GM23248 (cell line): Measurements from ENCODE around the gene HSF4.

Experiments
- EZH2 ChIP-seq: fragments of 200-600 bp; sonication (generic); IDR thresholded peaks from 2 replicates; pipeline ENCODE4 v1.6.1; 2018; ENCODE audit warnings: antibody characterized with exemption, mild to moderate bottlenecking; ENCODE audit not compliant: insufficient read depth, poor library complexity, severe bottlenecking
- EZH2phosphoT487 ChIP-seq: fragments of 200-600 bp; sonication (generic); IDR thresholded peaks from 2 replicates; pipeline ENCODE4 v1.6.1; 2018; ENCODE audit warnings: antibody characterized with exemption, moderate library complexity, mild to moderate bottlenecking, low read depth; ENCODE audit not compliant: insufficient read depth

DNA sequence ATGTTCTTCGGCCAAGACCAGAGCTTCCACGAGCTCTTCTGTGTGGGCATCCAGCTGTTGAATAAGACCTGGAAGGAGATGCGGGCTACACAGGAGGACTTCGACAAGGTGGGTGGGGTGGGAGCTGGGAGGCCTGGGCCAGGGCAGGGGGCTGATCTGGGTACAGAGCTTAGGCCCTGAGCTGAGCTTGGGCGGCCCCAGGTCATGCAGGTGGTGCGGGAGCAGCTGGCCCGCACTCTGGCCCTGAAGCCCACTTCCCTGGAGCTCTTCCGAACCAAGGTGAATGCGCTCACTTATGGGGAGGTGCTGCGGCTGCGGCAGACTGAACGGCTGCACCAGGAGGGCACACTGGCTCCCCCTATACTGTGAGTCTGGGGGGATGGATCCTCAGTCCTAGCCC lies 37.9 kb downstream of the HSF4 start:
- no peak for TF ChIP-seq EZH2
- TF ChIP-seq EZH2phosphoT487: no peak
